WTC11 (cell line): ENCODE results near the gene E2F2. TPM values are rescaled to one million over a fixed set of nuclear protein-coding genes. Genes with fewer than 3 reads are reported as not detected.
A peak's percentile ranks its signal among the peaks of the same experiment; 100 is the strongest.

Experiments
- ATAC-seq: fragments of 200-7000 bp; cut with Tn5 transposase; 2 replicates; pipeline ENCODE4 v1.10.0; 2021; ENCODE audit warnings: mild to moderate bottlenecking, moderate library complexity
- CTCF ChIA-PET: fragments of 300-600 bp; sonication (Branson Sonifier 250); formaldehyde crosslinking; loops from one replicate; lab custom pipeline; 2021; ENCODE audit warnings: antibody characterized with exemption; lab: Charles Lee
- POLR2A ChIA-PET: fragments of 350-600 bp; sonication (Branson Sonifier 250); formaldehyde crosslinking; loops from one replicate; lab custom pipeline; 2021; ENCODE audit warnings: antibody characterized with exemption; lab: Charles Lee
- DNase-seq: peaks from one replicate; pipeline ENCODE4 v3.0.0; 2021; ENCODE audit warnings: low spot score
- H3K27ac Mint-ChIP-seq: 2 replicates; pipeline ENCODE4 v1.8.0; 2021; ENCODE audit warnings: mixed read lengths
- H3K27me3 Mint-ChIP-seq: 2 replicates; pipeline ENCODE4 v1.8.0; 2021; ENCODE audit warnings: low read depth, mild to moderate bottlenecking, moderate library complexity, mixed read lengths
- H3K36me3 Mint-ChIP-seq: 2 replicates; pipeline ENCODE4 v1.8.0; 2021; ENCODE audit warnings: mixed read lengths
- H3K4me1 Mint-ChIP-seq: 2 replicates; pipeline ENCODE4 v1.8.0; 2022; ENCODE audit warnings: mixed read lengths
- H3K4me3 Mint-ChIP-seq: 2 replicates; pipeline ENCODE4 v1.8.0; 2021; ENCODE audit warnings: mild to moderate bottlenecking, moderate library complexity, mixed read lengths
- H3K9me3 Mint-ChIP-seq: 2 replicates; pipeline ENCODE4 v1.8.0; 2021; ENCODE audit warnings: mixed read lengths
- CREM ChIP-seq: sonication (generic); formaldehyde crosslinking; IDR thresholded peaks from 2 replicates; pipeline ENCODE4 v1.8.1; 2022; ENCODE audit warnings: mild to moderate bottlenecking, missing genetic modification reagents, moderate library complexity
- E2F4 ChIP-seq: sonication (generic); formaldehyde crosslinking; IDR thresholded peaks from 2 replicates; pipeline ENCODE4 v1.8.1; 2022; ENCODE audit warnings: low read depth, mild to moderate bottlenecking, moderate library complexity, missing genetic modification reagents, borderline replicate concordance
- ESRRA ChIP-seq: sonication (generic); formaldehyde crosslinking; IDR thresholded peaks from 2 replicates; pipeline ENCODE4 v1.8.1; 2022; ENCODE audit warnings: mild to moderate bottlenecking, missing genetic modification reagents, borderline replicate concordance
- ETV6 ChIP-seq: sonication (generic); formaldehyde crosslinking; IDR thresholded peaks from 2 replicates; pipeline ENCODE4 v1.8.1; 2022; ENCODE audit warnings: mild to moderate bottlenecking, missing genetic modification reagents
- FOXK1 ChIP-seq: sonication (generic); formaldehyde crosslinking; IDR thresholded peaks from 2 replicates; pipeline ENCODE4 v1.8.0; 2022; ENCODE audit warnings: mild to moderate bottlenecking, moderate library complexity, missing genetic modification reagents
- FOXP1 ChIP-seq: sonication (generic); formaldehyde crosslinking; IDR thresholded peaks from 2 replicates; pipeline ENCODE4 v1.8.0; 2022; ENCODE audit warnings: missing genetic modification reagents, mild to moderate bottlenecking, moderate library complexity, borderline replicate concordance
- FOXP4 ChIP-seq: sonication (generic); formaldehyde crosslinking; IDR thresholded peaks from 2 replicates; pipeline ENCODE4 v1.8.0; 2022; ENCODE audit warnings: mild to moderate bottlenecking, missing genetic modification reagents
- JAZF1 ChIP-seq: fragments of 250-450 bp; sonication (Bioruptor Pico); IDR thresholded peaks from 2 replicates; pipeline ENCODE4 v1.9.0; 2021; ENCODE audit warnings: moderate library complexity, mild to moderate bottlenecking, inconsistent platforms
- KAT7 ChIP-seq: sonication (generic); formaldehyde crosslinking; IDR thresholded peaks from 2 replicates; pipeline ENCODE4 v1.8.1; 2023; ENCODE audit warnings: missing genetic modification reagents, mild to moderate bottlenecking, borderline replicate concordance
- MLX ChIP-seq: sonication (generic); formaldehyde crosslinking; IDR thresholded peaks from 2 replicates; pipeline ENCODE4 v1.8.1; 2023; ENCODE audit warnings: mild to moderate bottlenecking, missing genetic modification reagents, moderate library complexity
- PRDM15 ChIP-seq: sonication (generic); formaldehyde crosslinking; IDR thresholded peaks from 2 replicates; pipeline ENCODE4 v1.8.0; 2022; ENCODE audit warnings: missing genetic modification reagents
- SP1 ChIP-seq: sonication (generic); formaldehyde crosslinking; conservative IDR thresholded peaks from 2 replicates; pipeline ENCODE4 v1.8.1; 2022; ENCODE audit warnings: missing genetic modification reagents
- ZNF121 ChIP-seq: sonication (generic); formaldehyde crosslinking; IDR thresholded peaks from 2 replicates; pipeline ENCODE4 v1.8.0; 2023; ENCODE audit warnings: missing genetic modification reagents
- ZNF317 ChIP-seq: sonication (generic); formaldehyde crosslinking; IDR thresholded peaks from 2 replicates; pipeline ENCODE4 v1.8.1; 2023; ENCODE audit warnings: low read depth, mild to moderate bottlenecking, moderate library complexity, missing genetic modification reagents, borderline replicate concordance
- total RNA-seq: library from RNA; stranded (reverse); gene quantifications from 3 replicates; pipeline ENCODE4 v1.2.3, GENCODE V29; 2021
- TF ChIP-seq, protein P1 (sequence below): sonication (generic); formaldehyde crosslinking; IDR thresholded peaks from 2 replicates; pipeline ENCODE4 v1.8.0; 2023; ENCODE audit warnings: missing genetic modification reagents, mild to moderate bottlenecking, borderline replicate concordance
- TF ChIP-seq, protein P2 (sequence below): sonication (generic); formaldehyde crosslinking; IDR thresholded peaks from 2 replicates; pipeline ENCODE4 v1.8.0; 2022; ENCODE audit warnings: mild to moderate bottlenecking, missing genetic modification reagents

Gene E2F2
- total RNA-seq, 1 experiment from 2014 or later, result 5.6 TPM

GRCh38 chr1:23483321-23484252, 47.4 kb downstream of the E2F2 start, which contains the start of gene ASAP3:
Gene ASAP3, minus strand, starts transcription at chr1:23484179. Its CDS starts 46 bp downstream, at chr1:23484133.
- H3K9me3 Mint-ChIP-seq, result no peaks in the 10 kb centered on the region
- peak; percentile 76 for DNase-seq
- H3K27me3 Mint-ChIP-seq, result peaks cover 13% of the 10 kb centered on the region
- ChIA-PET CTCF (interaction anchor here (0.6 to 7.3 kb wide), 26 partner anchors 9 to 420 kb away, joined by 3 to 146 read pairs (median 4); partner anchors contain the start of genes E2F2, RPL11 and TCEA3), POLR2A (interaction anchor here (0.5 to 3.0 kb wide), 10 partner anchors 13 to 456 kb away, joined by 3 to 13 read pairs (median 4); partner anchors contain the start of gene HNRNPR)
- no peaks in the 10 kb centered on the region for H3K36me3 Mint-ChIP-seq
- peaks cover 50% of the 10 kb centered on the region for H3K4me1 Mint-ChIP-seq
- TF ChIP-seq, protein P1, sequence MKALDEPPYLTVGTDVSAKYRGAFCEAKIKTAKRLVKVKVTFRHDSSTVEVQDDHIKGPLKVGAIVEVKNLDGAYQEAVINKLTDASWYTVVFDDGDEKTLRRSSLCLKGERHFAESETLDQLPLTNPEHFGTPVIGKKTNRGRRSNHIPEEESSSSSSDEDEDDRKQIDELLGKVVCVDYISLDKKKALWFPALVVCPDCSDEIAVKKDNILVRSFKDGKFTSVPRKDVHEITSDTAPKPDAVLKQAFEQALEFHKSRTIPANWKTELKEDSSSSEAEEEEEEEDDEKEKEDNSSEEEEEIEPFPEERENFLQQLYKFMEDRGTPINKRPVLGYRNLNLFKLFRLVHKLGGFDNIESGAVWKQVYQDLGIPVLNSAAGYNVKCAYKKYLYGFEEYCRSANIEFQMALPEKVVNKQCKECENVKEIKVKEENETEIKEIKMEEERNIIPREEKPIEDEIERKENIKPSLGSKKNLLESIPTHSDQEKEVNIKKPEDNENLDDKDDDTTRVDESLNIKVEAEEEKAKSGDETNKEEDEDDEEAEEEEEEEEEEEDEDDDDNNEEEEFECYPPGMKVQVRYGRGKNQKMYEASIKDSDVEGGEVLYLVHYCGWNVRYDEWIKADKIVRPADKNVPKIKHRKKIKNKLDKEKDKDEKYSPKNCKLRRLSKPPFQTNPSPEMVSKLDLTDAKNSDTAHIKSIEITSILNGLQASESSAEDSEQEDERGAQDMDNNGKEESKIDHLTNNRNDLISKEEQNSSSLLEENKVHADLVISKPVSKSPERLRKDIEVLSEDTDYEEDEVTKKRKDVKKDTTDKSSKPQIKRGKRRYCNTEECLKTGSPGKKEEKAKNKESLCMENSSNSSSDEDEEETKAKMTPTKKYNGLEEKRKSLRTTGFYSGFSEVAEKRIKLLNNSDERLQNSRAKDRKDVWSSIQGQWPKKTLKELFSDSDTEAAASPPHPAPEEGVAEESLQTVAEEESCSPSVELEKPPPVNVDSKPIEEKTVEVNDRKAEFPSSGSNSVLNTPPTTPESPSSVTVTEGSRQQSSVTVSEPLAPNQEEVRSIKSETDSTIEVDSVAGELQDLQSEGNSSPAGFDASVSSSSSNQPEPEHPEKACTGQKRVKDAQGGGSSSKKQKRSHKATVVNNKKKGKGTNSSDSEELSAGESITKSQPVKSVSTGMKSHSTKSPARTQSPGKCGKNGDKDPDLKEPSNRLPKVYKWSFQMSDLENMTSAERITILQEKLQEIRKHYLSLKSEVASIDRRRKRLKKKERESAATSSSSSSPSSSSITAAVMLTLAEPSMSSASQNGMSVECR, result peak; percentile 64; the same call in 1 of the 2 replicates
- TF ChIP-seq E2F4 (CRISPR knock-in tag) (0 out of 2 replicates have a peak, but pooled peaks have one; percentile 33), ZNF317 (CRISPR knock-in tag) (no peak), ESRRA (CRISPR knock-in tag) (peak; percentile 48; the same call in 1 of the 2 replicates), PRDM15 (CRISPR knock-in tag) (peak; percentile 71), SP1 (CRISPR knock-in tag) (peak; percentile 66), MLX (CRISPR knock-in tag) (no peak), FOXP1 (CRISPR knock-in tag) (no peak; the same call in 1 of the 2 replicates), ZNF121 (CRISPR knock-in tag) (0 out of 2 replicates have a peak, but pooled peaks have one; percentile 6), FOXP4 (0 out of 2 replicates have a peak, but pooled peaks have one; percentile 21), CREM (CRISPR knock-in tag) (no peak), ETV6 (peak; percentile 31; the same call in 1 of the 2 replicates), KAT7 (CRISPR knock-in tag) (0 out of 2 replicates have a peak, but pooled peaks have one; percentile 50), FOXK1 (CRISPR knock-in tag) (0 out of 2 replicates have a peak, but pooled peaks have one; percentile 11), JAZF1 (CRISPR knock-in tag) (no peak)
- TF ChIP-seq, protein P2, sequence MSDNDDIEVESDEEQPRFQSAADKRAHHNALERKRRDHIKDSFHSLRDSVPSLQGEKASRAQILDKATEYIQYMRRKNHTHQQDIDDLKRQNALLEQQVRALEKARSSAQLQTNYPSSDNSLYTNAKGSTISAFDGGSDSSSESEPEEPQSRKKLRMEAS, result 0 out of 2 replicates have a peak, but pooled peaks have one; percentile 22
- peak within 1 kb of the TSS; percentile 98 for H3K27ac Mint-ChIP-seq
- H3K4me3 Mint-ChIP-seq, result peak within 1 kb of the TSS; percentile 96
- ATAC-seq, result peak; percentile 6
